Measurements from ENCODE around the gene VANGL1.
A peak's percentile ranks its signal among the peaks of the same experiment; 100 is the strongest.
"Not testable (repeated sequence)": the region's sequence is repeated elsewhere in the genome, so short reads cannot be mapped to it uniquely, and the experiment has no call there.

VANGL1 gene

GRCh38 chr1:115641762-115642167 lies at the start of gene VANGL1:
Gene VANGL1, plus strand, starts transcription at chr1:115641970. Its CDS starts 9,444 bp downstream, at chr1:115651414.
- peak; percentile 45 for DNase-seq

- no peak for DNase-seq
Observed at GRCh38 chr1:115592264-115592663, 49.5 kb upstream of the VANGL1 start.

GRCh38 chr1:115593365-115594259 lies 48.2 kb upstream of the VANGL1 start:
- DNase-seq: no peak

GRCh38 chr1:115594600-115594999 lies 47.2 kb upstream of the VANGL1 start:
- no peak for DNase-seq

GRCh38 chr1:115595279-115596079 lies 46.3 kb upstream of the VANGL1 start:
- DNase-seq: peak; percentile 38

GRCh38 chr1:115596080-115596780 lies 45.5 kb upstream of the VANGL1 start:
- no peak for DNase-seq

GRCh38 chr1:115604508-115604907 lies 37.3 kb upstream of the VANGL1 start:
- no peak for DNase-seq

- DNase-seq: no peak
Observed at GRCh38 chr1:115606305-115606704, 35.5 kb upstream of the VANGL1 start.

- no peak for DNase-seq
Observed at GRCh38 chr1:115609021-115609420, 32.7 kb upstream of the VANGL1 start.

- DNase-seq: no peak
Observed at GRCh38 chr1:115613767-115614166, 28.0 kb upstream of the VANGL1 start.

- DNase-seq: no peak
Observed at GRCh38 chr1:115620453-115620852, 21.3 kb upstream of the VANGL1 start.

GRCh38 chr1:115620950-115621349 lies 20.8 kb upstream of the VANGL1 start:
- DNase-seq: no peak

- DNase-seq: no peak
Observed at GRCh38 chr1:115624859-115625258, 16.9 kb upstream of the VANGL1 start.

- no peak for DNase-seq
Observed at GRCh38 chr1:115630342-115630741, 11.4 kb upstream of the VANGL1 start.

GRCh38 chr1:115632251-115633026 lies 9.3 kb upstream of the VANGL1 start:
- no peak for DNase-seq

GRCh38 chr1:115633606-115634005 lies 8.2 kb upstream of the VANGL1 start:
- not testable (repeated sequence) for DNase-seq

GRCh38 chr1:115637247-115637646 lies 4.5 kb upstream of the VANGL1 start:
- not testable (repeated sequence) for DNase-seq

GRCh38 chr1:115640384-115640783 lies 1.4 kb upstream of the VANGL1 start:
- DNase-seq: no peak

GRCh38 chr1:115642168-115643072 lies 650 bp downstream of the VANGL1 start:
- peak; percentile 36 for DNase-seq

GRCh38 chr1:115643225-115643624 lies 1.5 kb downstream of the VANGL1 start:
- no peak for DNase-seq

- DNase-seq: no peak
Observed at GRCh38 chr1:115643666-115644065, 1.9 kb downstream of the VANGL1 start.
